ENCODE measurements around the gene MARF1. TPM values are rescaled to one million over a fixed set of nuclear protein-coding genes. Genes with fewer than 3 reads are reported as not detected.
A peak's percentile ranks its signal among the peaks of the same experiment; 100 is the strongest.

The MARF1 gene
- total and polyA plus RNA-seq, 4 donors: 28.8 to 92.8 (median 53.8) TPM

GRCh38 chr16:15602285-15603044 is 40.5 kb downstream of the MARF1 start:
- 94 to 96% methylated on average over 23 of the region's 23 CpGs for WGBS, 2 donors
- no peak overlapping the region for H3K27ac ChIP-seq (ENCODE audit: low read depth in 1 of 2, low read length in 2 of 2)
- H3K4me1 ChIP-seq (ENCODE audit: control insufficient read depth in 1 of 2, insufficient read depth in 2 of 2, low read length in 2 of 2): no peaks in the 10 kb centered on the region
- no peaks in the 10 kb centered on the region for H3K9me3 ChIP-seq (ENCODE audit: control insufficient read depth, low read length)
- no peak for ATAC-seq (ENCODE audit: low FRiP score)
- DNase-seq: no peak
- peaks cover 0 to 11% of the 10 kb centered on the region in 2 donors for H3K36me3 ChIP-seq (ENCODE audit: control insufficient read depth in 1 of 2, insufficient read depth in 2 of 2, low read length in 1 of 2)
- no peak overlapping the region for H3K4me3 ChIP-seq (ENCODE audit: low read length in 2 of 2)
- no peaks in the 10 kb centered on the region for H3K27me3 ChIP-seq (ENCODE audit: control insufficient read depth in 1 of 2, insufficient read depth in 2 of 2, low read length in 1 of 2)
- intact Hi-C loops (cut with DNase I): no loop called here

DNA sequence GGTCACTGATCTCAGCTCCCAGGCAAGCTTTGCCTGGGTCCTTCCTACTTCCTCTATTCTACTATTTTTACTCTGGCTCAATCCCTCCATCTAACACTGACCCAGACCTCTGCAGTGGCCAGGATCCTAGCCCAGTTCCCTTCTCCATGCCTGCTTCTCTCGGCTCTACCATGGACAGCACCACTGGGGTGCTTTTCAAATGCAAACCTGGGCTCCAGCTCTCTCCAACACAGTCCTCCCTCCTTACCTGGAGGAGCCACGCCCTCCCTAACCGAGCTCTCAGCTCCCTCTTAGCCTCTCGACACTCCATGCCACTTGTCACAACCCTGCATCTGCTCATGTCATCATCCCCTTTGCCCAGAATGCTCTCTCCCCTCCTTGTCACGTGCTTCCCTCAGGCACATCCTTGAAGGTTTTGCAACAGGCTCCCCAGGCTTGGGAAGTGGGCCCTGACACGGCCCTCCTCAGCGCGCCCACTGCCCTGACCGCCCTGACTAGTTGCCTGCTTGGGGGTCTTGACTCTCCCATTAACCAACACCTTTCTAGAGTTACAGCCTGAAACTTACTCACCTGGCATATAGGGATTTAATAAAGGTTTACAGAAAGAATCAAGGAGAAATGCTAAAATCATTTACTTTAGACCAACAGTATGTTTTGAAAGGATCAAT is 41.6 kb downstream of the MARF1 start:
- WGBS, 2 donors: 84 to 86% methylated on average over 9 of the region's 9 CpGs

GRCh38 chr16:15599303-15600070 is 43.5 kb downstream of the MARF1 start:
- H3K36me3 ChIP-seq (ENCODE audit: control insufficient read depth in 1 of 2, insufficient read depth in 2 of 2, low read length in 1 of 2): peaks cover 3 to 10% of the 10 kb centered on the region in 2 donors
- no peaks in the 10 kb centered on the region for H3K4me1 ChIP-seq (ENCODE audit: control insufficient read depth in 1 of 2, insufficient read depth in 2 of 2, low read length in 2 of 2)
- no peak overlapping the region for H3K27ac ChIP-seq (ENCODE audit: low read depth in 1 of 2, low read length in 2 of 2)
- H3K27me3 ChIP-seq (ENCODE audit: control insufficient read depth in 1 of 2, insufficient read depth in 2 of 2, low read length in 1 of 2): no peaks in the 10 kb centered on the region
- intact Hi-C loops (cut with DNase I): no loop called here
- WGBS, 2 donors: 89 to 90% methylated on average over 21 of the region's 21 CpGs
- H3K4me3 ChIP-seq (ENCODE audit: low read length in 2 of 2): no peak overlapping the region
- DNase-seq (no peak), ATAC-seq (ENCODE audit: low FRiP score) (no peak)
- no peaks in the 10 kb centered on the region for H3K9me3 ChIP-seq (ENCODE audit: control insufficient read depth, low read length)

More for the DNA sequence above, 41.6 kb downstream of the MARF1 start:
- intact Hi-C loops (cut with DNase I): no loop called here
- no peaks in the 10 kb centered on the region for H3K27me3 ChIP-seq (ENCODE audit: control insufficient read depth in 1 of 2, insufficient read depth in 2 of 2, low read length in 1 of 2)
- H3K9me3 ChIP-seq (ENCODE audit: control insufficient read depth, low read length): no peaks in the 10 kb centered on the region
- ATAC-seq (ENCODE audit: low FRiP score) (no peak), DNase-seq (no peak)
- H3K27ac ChIP-seq (ENCODE audit: low read depth in 1 of 2, low read length in 2 of 2): no peak overlapping the region
- peaks cover 3 to 11% of the 10 kb centered on the region in 2 donors for H3K36me3 ChIP-seq (ENCODE audit: control insufficient read depth in 1 of 2, insufficient read depth in 2 of 2, low read length in 1 of 2)
- H3K4me1 ChIP-seq (ENCODE audit: control insufficient read depth in 1 of 2, insufficient read depth in 2 of 2, low read length in 2 of 2): no peaks in the 10 kb centered on the region
- H3K4me3 ChIP-seq (ENCODE audit: low read length in 2 of 2): no peak overlapping the region

DNA sequence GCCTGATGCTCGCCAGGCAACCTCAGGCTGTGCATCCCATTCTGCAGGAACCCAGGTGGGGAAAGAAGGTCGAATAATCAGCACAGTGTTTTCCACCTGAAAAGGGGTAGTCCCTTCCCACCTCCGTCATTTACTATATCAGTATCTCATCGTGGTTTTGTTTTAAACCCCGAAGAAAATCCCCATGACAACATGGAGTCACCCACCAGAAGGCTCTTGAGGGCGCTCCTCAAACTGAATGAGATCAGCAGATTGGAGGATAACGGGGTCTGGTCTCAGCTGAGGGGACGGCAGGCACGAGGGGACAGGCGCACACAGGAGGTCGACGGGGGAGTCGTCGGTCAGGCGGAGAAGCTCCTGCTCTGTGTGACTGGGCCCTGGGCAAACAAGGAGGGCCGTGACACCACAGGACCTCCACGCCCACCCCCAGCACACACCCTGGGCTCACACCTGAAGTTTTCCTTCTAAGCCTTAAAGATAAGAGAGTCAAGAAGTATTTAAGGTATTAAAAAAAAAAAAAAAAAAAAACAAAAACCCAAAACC is 44.2 kb downstream of the MARF1 start:
- Histone ChIP-seq H3K27ac (ENCODE audit: low read depth in 1 of 2, low read length in 2 of 2) (no peak overlapping the region), H3K4me1 (ENCODE audit: control insufficient read depth in 1 of 2, insufficient read depth in 2 of 2, low read length in 2 of 2) (no peaks in the 10 kb centered on the region)
- no peak for DNase-seq

GRCh38 chr16:15597822-15598647 is 44.9 kb downstream of the MARF1 start:
- ATAC-seq (ENCODE audit: low FRiP score): peak; percentile 46
- no peak overlapping the region for H3K27ac ChIP-seq (ENCODE audit: low read depth in 1 of 2, low read length in 2 of 2)
- no peaks in the 10 kb centered on the region for H3K4me1 ChIP-seq (ENCODE audit: control insufficient read depth in 1 of 2, insufficient read depth in 2 of 2, low read length in 2 of 2)
- H3K27me3 ChIP-seq (ENCODE audit: control insufficient read depth in 1 of 2, insufficient read depth in 2 of 2, low read length in 1 of 2): no peaks in the 10 kb centered on the region
- H3K36me3 ChIP-seq (ENCODE audit: control insufficient read depth in 1 of 2, insufficient read depth in 2 of 2, low read length in 1 of 2): peaks cover 3 to 5% of the 10 kb centered on the region in 2 donors
- H3K9me3 ChIP-seq (ENCODE audit: control insufficient read depth, low read length): no peaks in the 10 kb centered on the region
- intact Hi-C loops (cut with DNase I): no loop called here
- no peak overlapping the region for H3K4me3 ChIP-seq (ENCODE audit: low read length in 2 of 2)
- WGBS, 2 donors: 62 to 65% methylated on average over 15 of the region's 15 CpGs
- DNase-seq: no peak

More for the DNA sequence above, 44.2 kb downstream of the MARF1 start:
- 94% methylated on average over 17 of the region's 17 CpGs for WGBS, 2 donors
- Histone ChIP-seq H3K36me3 (ENCODE audit: control insufficient read depth in 1 of 2, insufficient read depth in 2 of 2, low read length in 1 of 2) (peaks cover 3 to 5% of the 10 kb centered on the region in 2 donors), H3K4me3 (ENCODE audit: low read length in 2 of 2) (no peak overlapping the region), H3K27me3 (ENCODE audit: control insufficient read depth in 1 of 2, insufficient read depth in 2 of 2, low read length in 1 of 2) (no peaks in the 10 kb centered on the region), H3K9me3 (ENCODE audit: control insufficient read depth, low read length) (no peaks in the 10 kb centered on the region)
- ATAC-seq (ENCODE audit: low FRiP score): no peak
- intact Hi-C loops (cut with DNase I): no loop called here

DNA sequence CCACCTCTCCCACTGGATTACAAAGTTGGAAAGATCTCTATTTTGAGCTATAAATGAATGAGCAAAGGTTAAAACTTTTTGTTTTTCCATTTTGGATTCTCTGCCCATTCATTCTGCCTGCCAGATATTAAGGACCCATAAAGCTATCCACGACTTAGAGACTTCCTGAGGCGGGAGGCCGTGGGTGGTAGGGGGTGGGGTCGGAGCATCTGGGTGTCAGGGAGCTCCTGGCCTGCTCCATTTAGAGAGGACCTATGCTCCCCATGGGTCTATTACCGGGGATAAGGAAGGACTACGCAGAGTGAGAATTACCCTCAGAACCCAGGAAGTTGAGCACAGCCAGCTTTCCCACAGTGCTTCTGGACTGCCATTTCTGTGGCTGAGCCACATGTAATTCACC is 45.8 kb downstream of the MARF1 start:
- intact Hi-C loops (cut with DNase I): no loop called here
- DNase-seq (no peak), ATAC-seq (ENCODE audit: low FRiP score) (no peak)
- Histone ChIP-seq H3K36me3 (ENCODE audit: control insufficient read depth in 1 of 2, insufficient read depth in 2 of 2, low read length in 1 of 2) (peaks cover 3 to 5% of the 10 kb centered on the region in 2 donors), H3K4me1 (ENCODE audit: control insufficient read depth in 1 of 2, insufficient read depth in 2 of 2, low read length in 2 of 2) (no peaks in the 10 kb centered on the region), H3K27ac (ENCODE audit: low read depth in 1 of 2, low read length in 2 of 2) (peak overlapping the region in 1 of 2 donors; percentile 29), H3K9me3 (ENCODE audit: control insufficient read depth, low read length) (no peaks in the 10 kb centered on the region), H3K27me3 (ENCODE audit: control insufficient read depth in 1 of 2, insufficient read depth in 2 of 2, low read length in 1 of 2) (no peaks in the 10 kb centered on the region), H3K4me3 (ENCODE audit: low read length in 2 of 2) (no peak overlapping the region)
- WGBS, 2 donors: 66 to 71% methylated on average over 6 of the region's 6 CpGs

DNA sequence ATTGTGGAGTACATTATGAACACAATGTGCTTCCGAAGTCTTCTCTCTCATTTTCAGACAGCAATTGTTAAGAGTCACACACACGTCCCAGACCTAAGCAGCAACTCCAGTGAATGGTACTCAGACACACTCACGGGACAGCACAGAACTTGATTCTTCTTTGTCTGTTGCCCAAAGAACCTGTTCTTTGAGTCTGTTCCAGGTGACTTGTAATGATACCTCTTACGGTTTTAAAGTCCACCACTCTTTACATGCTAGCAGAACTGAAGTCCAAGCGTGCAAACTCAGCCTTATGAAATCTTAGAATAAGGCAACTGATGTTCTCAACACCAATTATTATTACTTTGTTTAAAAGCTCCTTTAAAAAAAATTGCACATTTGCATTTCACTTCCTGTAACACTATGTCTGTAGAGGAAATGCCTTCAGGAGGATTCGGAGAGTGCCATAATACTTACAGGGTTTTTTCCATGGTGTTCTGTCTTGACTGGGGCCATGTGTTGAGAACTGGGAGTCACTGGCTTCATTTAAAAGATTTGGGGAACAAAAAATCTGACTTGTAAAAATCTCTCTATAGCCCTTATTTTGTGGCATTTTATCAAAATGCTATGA is 48.1 kb downstream of the MARF1 start:
- Histone ChIP-seq H3K9me3 (ENCODE audit: control insufficient read depth, low read length) (no peaks in the 10 kb centered on the region), H3K4me3 (ENCODE audit: low read length in 2 of 2) (no peak overlapping the region), H3K4me1 (ENCODE audit: control insufficient read depth in 1 of 2, insufficient read depth in 2 of 2, low read length in 2 of 2) (no peaks in the 10 kb centered on the region), H3K36me3 (ENCODE audit: control insufficient read depth in 1 of 2, insufficient read depth in 2 of 2, low read length in 1 of 2) (peaks cover 0 to 3% of the 10 kb centered on the region in 2 donors), H3K27me3 (ENCODE audit: control insufficient read depth in 1 of 2, insufficient read depth in 2 of 2, low read length in 1 of 2) (no peaks in the 10 kb centered on the region), H3K27ac (ENCODE audit: low read depth in 1 of 2, low read length in 2 of 2) (no peak overlapping the region)
- intact Hi-C loops (cut with DNase I): no loop called here
- no peak for ATAC-seq (ENCODE audit: low FRiP score)
- 86% methylated on average over 6 of the region's 6 CpGs for WGBS, 2 donors
- no peak for DNase-seq
